Activated B cell treated with CpG ODN at 0.5 μM for 24 hours (primary cell): Measurements from ENCODE around the gene INPP4A. TPM values are rescaled to one million over a fixed set of nuclear protein-coding genes. Genes with fewer than 3 reads are reported as not detected.

Experiments
- ATAC-seq: fragments of 200-7000 bp; cut with Tn5 transposase; one replicate; pipeline ENCODE4 v1.10.0; 2021; ENCODE audit warnings: low read depth, mild to moderate bottlenecking, moderate library complexity
- CTCF ChIA-PET: fragments of 350-600 bp; sonication (Branson Sonifier 250); formaldehyde crosslinking; loops from one replicate; lab custom pipeline; 2021; ENCODE audit warnings: antibody characterized with exemption; lab: Charles Lee
- POLR2A ChIA-PET: fragments of 350-600 bp; sonication (Branson Sonifier 250); formaldehyde crosslinking; loops from one replicate; lab custom pipeline; 2021; ENCODE audit warnings: antibody characterized with exemption; lab: Charles Lee
- DNase-seq: peaks from one replicate; pipeline ENCODE4 v3.0.0; 2022
- H3K27ac Mint-ChIP-seq: one replicate; pipeline ENCODE4 v1.8.0; 2020; ENCODE audit warnings: mixed read lengths
- H3K27me3 Mint-ChIP-seq: one replicate; pipeline ENCODE4 v1.8.0; 2021; ENCODE audit warnings: mixed read lengths
- H3K36me3 Mint-ChIP-seq: one replicate; pipeline ENCODE4 v1.8.0; 2021; ENCODE audit warnings: low read depth, mixed read lengths
- H3K4me1 Mint-ChIP-seq: one replicate; pipeline ENCODE4 v1.8.0; 2021; ENCODE audit warnings: mixed read lengths
- H3K4me3 Mint-ChIP-seq: one replicate; pipeline ENCODE4 v1.8.0; 2020; ENCODE audit warnings: mild to moderate bottlenecking, mixed read lengths
- H3K9me3 Mint-ChIP-seq: one replicate; pipeline ENCODE4 v1.8.0; 2020; ENCODE audit warnings: mixed read lengths
- intact Hi-C: fragments of 100-400 bp; cut with micrococcal nuclease; formaldehyde crosslinking; loops from one replicate; pipeline ENCODE4 v1.15.1; 2024
- total RNA-seq: library from RNA; stranded (reverse); gene quantifications from 2 replicates; pipeline ENCODE4 v1.2.3, GENCODE V29; 2022
- TF ChIP-seq, protein P1 (sequence below): fragments of 200-600 bp; IDR thresholded peaks from one replicate; pipeline ENCODE4 v1.8.0; 2022; ENCODE audit warnings: antibody characterized with exemption, mild to moderate bottlenecking

Gene INPP4A
- total RNA-seq, 1 donor from 2014 or later: 26.6 TPM

DNA sequence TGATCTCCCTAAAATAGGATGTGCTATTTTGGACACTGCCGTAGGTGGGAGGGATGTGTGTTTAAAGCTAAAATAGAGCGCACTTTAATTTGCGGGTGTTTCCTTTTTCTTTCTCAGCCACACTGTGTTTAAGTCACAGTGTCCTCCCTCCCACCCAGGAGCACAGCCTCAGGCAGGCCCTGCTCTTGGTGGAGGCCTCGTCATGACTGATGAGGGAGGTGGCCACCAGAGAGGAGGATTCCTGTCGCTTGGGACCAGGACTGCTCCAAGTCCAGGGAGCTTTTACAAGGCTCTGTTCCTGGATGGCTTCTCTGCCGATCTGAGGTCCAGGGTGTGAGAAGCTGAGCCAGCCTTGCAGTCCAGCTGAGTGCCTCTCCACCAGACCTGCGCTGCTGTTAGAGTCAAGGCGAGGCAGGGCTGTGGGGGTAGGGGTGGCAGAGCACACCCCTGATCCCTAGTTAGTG is 33.5 kb downstream of the INPP4A start:
- ChIA-PET POLR2A (interaction anchor here (1.6 kb wide), 1 partner anchor 14 kb away, joined by 5 read pairs; no protein-coding TSS in a partner anchor), CTCF (no interaction called here)
- no peaks in the 10 kb centered on the region for H3K27me3 Mint-ChIP-seq
- no peak overlapping the region for H3K4me3 Mint-ChIP-seq
- no peak for DNase-seq
- peaks cover 77% of the 10 kb centered on the region for H3K4me1 Mint-ChIP-seq
- no peaks in the 10 kb centered on the region for H3K36me3 Mint-ChIP-seq
- no peaks in the 10 kb centered on the region for H3K9me3 Mint-ChIP-seq
- TF ChIP-seq, protein P1, sequence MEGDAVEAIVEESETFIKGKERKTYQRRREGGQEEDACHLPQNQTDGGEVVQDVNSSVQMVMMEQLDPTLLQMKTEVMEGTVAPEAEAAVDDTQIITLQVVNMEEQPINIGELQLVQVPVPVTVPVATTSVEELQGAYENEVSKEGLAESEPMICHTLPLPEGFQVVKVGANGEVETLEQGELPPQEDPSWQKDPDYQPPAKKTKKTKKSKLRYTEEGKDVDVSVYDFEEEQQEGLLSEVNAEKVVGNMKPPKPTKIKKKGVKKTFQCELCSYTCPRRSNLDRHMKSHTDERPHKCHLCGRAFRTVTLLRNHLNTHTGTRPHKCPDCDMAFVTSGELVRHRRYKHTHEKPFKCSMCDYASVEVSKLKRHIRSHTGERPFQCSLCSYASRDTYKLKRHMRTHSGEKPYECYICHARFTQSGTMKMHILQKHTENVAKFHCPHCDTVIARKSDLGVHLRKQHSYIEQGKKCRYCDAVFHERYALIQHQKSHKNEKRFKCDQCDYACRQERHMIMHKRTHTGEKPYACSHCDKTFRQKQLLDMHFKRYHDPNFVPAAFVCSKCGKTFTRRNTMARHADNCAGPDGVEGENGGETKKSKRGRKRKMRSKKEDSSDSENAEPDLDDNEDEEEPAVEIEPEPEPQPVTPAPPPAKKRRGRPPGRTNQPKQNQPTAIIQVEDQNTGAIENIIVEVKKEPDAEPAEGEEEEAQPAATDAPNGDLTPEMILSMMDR: no peak
- intact Hi-C loops: no loop called here
- no peak overlapping the region for H3K27ac Mint-ChIP-seq
- ATAC-seq: no peak

DNA sequence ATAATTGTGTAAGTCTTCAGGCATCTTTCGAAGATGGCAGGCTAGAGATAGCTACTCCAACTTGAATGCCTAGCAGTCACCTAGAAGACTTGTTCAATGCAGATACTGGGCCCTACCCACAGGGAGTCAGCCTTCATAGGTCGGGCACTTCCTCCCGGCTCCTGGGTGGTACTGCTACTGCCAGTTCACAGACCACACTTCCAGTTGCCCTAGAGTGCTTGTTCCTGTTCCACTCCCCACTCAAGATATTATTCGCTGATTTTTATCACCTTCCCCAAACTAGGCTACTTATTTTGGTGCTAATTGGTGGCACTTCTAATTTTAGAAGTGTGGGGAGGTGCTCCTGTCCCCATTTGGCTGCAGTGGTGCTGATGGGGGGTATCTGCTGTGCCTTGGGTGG is 34.2 kb downstream of the INPP4A start:
- no peak for DNase-seq
- intact Hi-C loops: no loop called here
- ChIA-PET POLR2A (interaction anchor here (0.9 to 1.6 kb wide), 2 partner anchors 15 to 81 kb away, joined by 3 to 5 read pairs; no protein-coding TSS in a partner anchor), CTCF (interaction anchor here (1.7 kb wide), 1 partner anchor 9 kb away, joined by 6 read pairs; no protein-coding TSS in a partner anchor)
- Mint-ChIP-seq H3K9me3 (no peaks in the 10 kb centered on the region), H3K27me3 (no peaks in the 10 kb centered on the region), H3K4me3 (no peak overlapping the region), H3K36me3 (no peaks in the 10 kb centered on the region), H3K4me1 (peaks cover 76% of the 10 kb centered on the region), H3K27ac (no peak overlapping the region)
- ATAC-seq: no peak
- TF ChIP-seq, protein P1: no peak

DNA sequence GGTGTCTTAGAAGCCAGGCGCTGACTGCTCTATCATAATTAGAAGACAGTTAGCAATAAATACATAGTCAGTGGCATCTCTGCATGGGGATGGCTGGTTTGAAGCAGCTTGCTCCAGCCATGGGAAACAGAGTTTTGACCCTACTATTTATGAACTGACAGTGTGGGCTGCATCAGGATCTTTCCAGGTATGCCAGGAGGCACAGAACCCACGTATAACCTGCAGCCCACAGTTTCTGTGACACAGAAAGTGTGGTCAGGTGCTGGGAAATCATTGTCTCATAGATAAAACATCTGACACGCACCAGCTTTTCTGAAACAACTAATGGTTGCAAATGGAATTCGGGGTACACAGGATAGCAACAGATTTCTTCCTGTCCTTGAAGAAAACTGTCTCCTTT is 34.7 kb downstream of the INPP4A start:
- POLR2A ChIA-PET: interaction anchor here (0.9 to 1.6 kb wide), 2 partner anchors 16 to 81 kb away, joined by 3 to 5 read pairs; no protein-coding TSS in a partner anchor
- Mint-ChIP-seq H3K36me3 (no peaks in the 10 kb centered on the region), H3K4me3 (no peak overlapping the region), H3K27me3 (no peaks in the 10 kb centered on the region), H3K27ac (no peak overlapping the region), H3K4me1 (peaks cover 75% of the 10 kb centered on the region), H3K9me3 (no peaks in the 10 kb centered on the region)
- CTCF ChIA-PET: interaction anchor here (1.2 to 1.7 kb wide), 2 partner anchors 9 to 67 kb away, joined by 4 to 6 read pairs; no protein-coding TSS in a partner anchor
- DNase-seq (no peak), ATAC-seq (no peak)
- TF ChIP-seq, protein P1: no peak
- intact Hi-C loops: no loop called here

GRCh38 chr2:98479959-98480524 is 35.4 kb downstream of the INPP4A start:
- H3K27me3 Mint-ChIP-seq: no peaks in the 10 kb centered on the region
- peaks cover 72% of the 10 kb centered on the region for H3K4me1 Mint-ChIP-seq
- no peaks in the 10 kb centered on the region for H3K9me3 Mint-ChIP-seq
- peak; percentile 37 for ATAC-seq
- H3K4me3 Mint-ChIP-seq: no peak overlapping the region
- H3K36me3 Mint-ChIP-seq: no peaks in the 10 kb centered on the region
- no peak overlapping the region for H3K27ac Mint-ChIP-seq
- ChIA-PET POLR2A (interaction anchor here (0.9 to 1.0 kb wide), 2 partner anchors 15 to 80 kb away, joined by 3 to 6 read pairs; no protein-coding TSS in a partner anchor), CTCF (interaction anchor here (1.2 to 1.7 kb wide), 2 partner anchors 8 to 68 kb away, joined by 4 to 6 read pairs; no protein-coding TSS in a partner anchor)
- DNase-seq: no peak
- TF ChIP-seq, protein P1: no peak
- intact Hi-C loops: loop anchor here (5.0 kb wide), 1 partner anchor 33 kb away; no protein-coding TSS in a partner anchor

- CTCF ChIA-PET: interaction anchor here (1.2 kb wide), 1 partner anchor 68 kb away, joined by 4 read pairs; no protein-coding TSS in a partner anchor
- H3K36me3 Mint-ChIP-seq: no peaks in the 10 kb centered on the region
- intact Hi-C loops: loop anchor here (5.0 kb wide), 1 partner anchor 33 kb away; no protein-coding TSS in a partner anchor
- ATAC-seq (no peak), DNase-seq (no peak)
- no peaks in the 10 kb centered on the region for H3K9me3 Mint-ChIP-seq
- no peak overlapping the region for H3K27ac Mint-ChIP-seq
- no peak overlapping the region for H3K4me3 Mint-ChIP-seq
- TF ChIP-seq, protein P1: no peak
- H3K4me1 Mint-ChIP-seq: peaks cover 66% of the 10 kb centered on the region
- no peaks in the 10 kb centered on the region for H3K27me3 Mint-ChIP-seq
- POLR2A ChIA-PET: interaction anchor here (1.0 kb wide), 1 partner anchor 16 kb away, joined by 6 read pairs; no protein-coding TSS in a partner anchor
Observed at GRCh38 chr2:98480598-98480997, 35.9 kb downstream of the INPP4A start.
